ENCODE measurements around the gene C1orf159.

GRCh38 chr1:1148569-1148968, 32.7 kb upstream of the C1orf159 start:
- TF ChIP-seq, protein P1, sequence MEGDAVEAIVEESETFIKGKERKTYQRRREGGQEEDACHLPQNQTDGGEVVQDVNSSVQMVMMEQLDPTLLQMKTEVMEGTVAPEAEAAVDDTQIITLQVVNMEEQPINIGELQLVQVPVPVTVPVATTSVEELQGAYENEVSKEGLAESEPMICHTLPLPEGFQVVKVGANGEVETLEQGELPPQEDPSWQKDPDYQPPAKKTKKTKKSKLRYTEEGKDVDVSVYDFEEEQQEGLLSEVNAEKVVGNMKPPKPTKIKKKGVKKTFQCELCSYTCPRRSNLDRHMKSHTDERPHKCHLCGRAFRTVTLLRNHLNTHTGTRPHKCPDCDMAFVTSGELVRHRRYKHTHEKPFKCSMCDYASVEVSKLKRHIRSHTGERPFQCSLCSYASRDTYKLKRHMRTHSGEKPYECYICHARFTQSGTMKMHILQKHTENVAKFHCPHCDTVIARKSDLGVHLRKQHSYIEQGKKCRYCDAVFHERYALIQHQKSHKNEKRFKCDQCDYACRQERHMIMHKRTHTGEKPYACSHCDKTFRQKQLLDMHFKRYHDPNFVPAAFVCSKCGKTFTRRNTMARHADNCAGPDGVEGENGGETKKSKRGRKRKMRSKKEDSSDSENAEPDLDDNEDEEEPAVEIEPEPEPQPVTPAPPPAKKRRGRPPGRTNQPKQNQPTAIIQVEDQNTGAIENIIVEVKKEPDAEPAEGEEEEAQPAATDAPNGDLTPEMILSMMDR (IDR thresholded peaks at IDR 0.05 in 2 of 3, conservative IDR thresholded peaks at IDR 0.05 in 1 of 3; ENCODE audit: control insufficient read depth in 2 of 3, extremely low read depth in 1 of 3, insufficient read depth in 1 of 3, low read depth in 3 of 3, low read length in 3 of 3), result no peak
- no peak for TF ChIP-seq SMC3 (IDR thresholded peaks at IDR 0.05; ENCODE audit: borderline replicate concordance, low read length)
- no peak for TF ChIP-seq ZNF217 (IDR thresholded peaks at IDR 0.05)
- TF ChIP-seq, protein P2, sequence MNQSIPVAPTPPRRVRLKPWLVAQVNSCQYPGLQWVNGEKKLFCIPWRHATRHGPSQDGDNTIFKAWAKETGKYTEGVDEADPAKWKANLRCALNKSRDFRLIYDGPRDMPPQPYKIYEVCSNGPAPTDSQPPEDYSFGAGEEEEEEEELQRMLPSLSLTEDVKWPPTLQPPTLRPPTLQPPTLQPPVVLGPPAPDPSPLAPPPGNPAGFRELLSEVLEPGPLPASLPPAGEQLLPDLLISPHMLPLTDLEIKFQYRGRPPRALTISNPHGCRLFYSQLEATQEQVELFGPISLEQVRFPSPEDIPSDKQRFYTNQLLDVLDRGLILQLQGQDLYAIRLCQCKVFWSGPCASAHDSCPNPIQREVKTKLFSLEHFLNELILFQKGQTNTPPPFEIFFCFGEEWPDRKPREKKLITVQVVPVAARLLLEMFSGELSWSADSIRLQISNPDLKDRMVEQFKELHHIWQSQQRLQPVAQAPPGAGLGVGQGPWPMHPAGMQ (IDR thresholded peaks at IDR 0.05; ENCODE audit: borderline replicate concordance), result no peak
- no peak for TF ChIP-seq USF1 (IDR thresholded peaks at IDR 0.05; ENCODE audit: borderline replicate concordance, extremely low read length, insufficient read depth, low read depth, low read length)
- TF ChIP-seq POLR2AphosphoS5 (IDR thresholded peaks at IDR 0.05; ENCODE audit: low read length), result no peak
- no peak for TF ChIP-seq SP1 (IDR thresholded peaks at IDR 0.05; ENCODE audit: low read depth, low read length)
- no peak for TF ChIP-seq HDAC6 (IDR thresholded peaks at IDR 0.05; ENCODE audit: unreplicated experiment)
- TF ChIP-seq RELA (IDR thresholded peaks at IDR 0.05; ENCODE audit: borderline replicate concordance, partially characterized antibody), result no peak
- no peak for TF ChIP-seq BRCA1 (IDR thresholded peaks at IDR 0.05; ENCODE audit: low read depth, low read length)
- TF ChIP-seq EZH2 (IDR thresholded peaks at IDR 0.05; ENCODE audit: borderline replicate concordance, control insufficient read depth, low read depth, low read length), result no peak
- TF ChIP-seq MYC (IDR thresholded peaks at IDR 0.05; ENCODE audit: insufficient read depth, insufficient read length, insufficient replicate concordance, low read length, severe bottlenecking), result no peak
- no peak for TF ChIP-seq RBBP5 (conservative IDR thresholded peaks at IDR 0.05)

Measured in GM12878 (cell line).